ENCODE data around the gene DEPDC5.
"Not testable (repeated sequence)": the region's sequence is repeated elsewhere in the genome, so short reads cannot be mapped to it uniquely, and the experiment has no call there.

The DEPDC5 gene

GRCh38 chr22:31753634-31754501 lies at the start of gene DEPDC5:
DEPDC5 (plus strand) TSS chr22:31754019; CDS start chr22:31754922, 903 bp downstream.
- peak; percentile 87 for DNase-seq

- DNase-seq: no peak
Measured at GRCh38 chr22:31707519-31707918, 46.3 kb upstream of the DEPDC5 start.

GRCh38 chr22:31711226-31711625 lies 42.6 kb upstream of the DEPDC5 start:
- not testable (repeated sequence) for DNase-seq

DNA sequence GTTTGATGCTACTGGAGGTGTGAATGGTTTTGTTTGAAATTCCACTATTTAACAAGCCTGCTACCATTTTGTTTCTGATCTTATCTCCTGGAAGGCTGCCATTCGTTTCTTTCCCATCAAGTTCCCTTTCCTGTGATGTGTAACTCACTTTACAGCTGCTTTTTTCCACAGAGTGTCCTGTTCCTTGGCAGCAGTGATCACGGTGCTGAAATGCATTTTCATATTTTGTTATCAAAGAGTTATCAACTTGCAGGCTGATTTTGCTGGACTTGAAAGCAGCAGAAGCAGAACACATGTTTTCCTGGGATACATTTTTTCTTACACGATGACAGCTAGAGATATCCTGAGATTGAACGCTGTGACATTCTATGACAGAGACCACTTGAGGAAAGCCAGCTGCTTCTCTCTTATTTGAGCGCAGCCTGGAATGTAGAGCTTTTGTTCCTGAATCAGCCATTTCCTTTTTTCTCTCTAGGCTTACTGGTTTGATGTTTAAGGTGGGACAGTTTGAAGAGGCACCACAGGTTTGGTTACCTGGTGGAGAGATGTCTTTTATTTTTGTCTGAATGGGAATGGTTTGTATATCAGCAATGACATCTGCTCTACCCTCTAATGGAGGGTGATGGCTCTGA lies 38.6 kb upstream of the DEPDC5 start:
- DNase-seq: no peak

DNA sequence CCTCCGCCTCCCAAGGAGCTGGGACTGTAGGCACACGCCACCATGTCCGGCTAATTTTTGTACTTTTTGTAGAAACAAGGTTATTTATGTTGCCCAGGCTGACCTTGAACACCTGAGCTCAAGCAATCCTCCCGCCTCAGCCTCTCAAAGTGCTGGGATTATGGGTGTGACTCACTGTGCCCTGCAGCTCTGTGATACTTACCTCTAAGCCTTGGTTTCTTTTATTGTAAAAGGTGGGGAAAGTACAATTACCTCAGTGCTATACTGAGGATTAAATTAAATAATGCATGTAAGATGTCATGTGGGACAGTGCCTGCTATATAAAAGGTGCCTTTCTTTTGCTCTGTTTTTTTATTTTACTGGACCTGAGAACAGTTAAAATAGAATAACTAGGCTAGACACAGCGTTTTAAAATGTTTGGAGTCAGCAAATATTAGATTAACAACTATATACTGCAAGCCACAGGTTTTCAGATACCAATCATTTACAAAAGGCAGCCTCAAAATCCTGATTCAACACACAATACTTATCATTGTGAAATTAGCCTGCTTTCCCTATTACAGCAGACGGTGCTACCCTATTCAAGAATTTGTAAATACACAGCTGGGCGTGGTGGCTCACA lies 33.9 kb upstream of the DEPDC5 start:
- no peak for DNase-seq

GRCh38 chr22:31723723-31724122 lies 30.1 kb upstream of the DEPDC5 start:
- DNase-seq: no peak

DNA sequence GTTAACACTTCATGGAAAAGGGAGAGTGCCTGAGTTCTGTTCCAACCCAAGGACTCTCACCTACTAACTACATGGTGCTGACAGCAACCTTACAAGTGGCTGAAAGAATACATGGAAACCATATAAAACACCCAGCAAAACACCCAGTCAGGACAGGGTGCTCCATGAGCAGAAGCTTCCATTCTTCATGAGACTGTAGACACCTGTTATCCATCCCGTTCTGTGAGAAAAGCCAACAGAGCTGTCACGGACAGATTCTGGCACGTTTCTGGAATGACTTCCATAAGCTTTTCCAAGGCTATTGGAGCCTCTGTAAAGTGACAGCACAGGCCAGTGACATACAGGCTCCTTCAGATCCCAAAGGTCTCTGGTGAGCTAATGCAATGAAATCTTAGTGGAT lies 27.1 kb upstream of the DEPDC5 start:
- no peak for DNase-seq

DNA sequence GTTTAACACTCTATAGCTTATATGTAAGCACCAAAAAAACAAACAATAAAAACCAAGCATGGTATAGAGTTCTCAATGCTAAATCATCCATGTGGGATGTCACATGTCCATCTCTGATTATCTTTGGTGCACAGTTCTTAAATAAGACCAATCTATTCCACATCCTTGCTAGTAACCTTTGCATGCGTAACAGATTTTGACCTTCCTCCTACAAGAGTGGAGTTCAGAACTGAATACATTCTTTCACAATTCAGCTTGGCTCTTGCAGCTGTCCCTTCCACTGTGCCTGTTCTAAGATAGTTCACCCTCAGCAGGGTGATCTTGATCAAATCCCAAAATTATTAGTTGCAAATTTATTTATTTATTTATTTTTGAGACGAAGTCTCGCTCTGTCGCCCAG lies 25.0 kb upstream of the DEPDC5 start:
- DNase-seq: no peak

GRCh38 chr22:31730344-31730711 lies 23.5 kb upstream of the DEPDC5 start:
- no peak for DNase-seq

- DNase-seq: no peak
Measured at GRCh38 chr22:31732089-31732829, 21.6 kb upstream of the DEPDC5 start.

DNA sequence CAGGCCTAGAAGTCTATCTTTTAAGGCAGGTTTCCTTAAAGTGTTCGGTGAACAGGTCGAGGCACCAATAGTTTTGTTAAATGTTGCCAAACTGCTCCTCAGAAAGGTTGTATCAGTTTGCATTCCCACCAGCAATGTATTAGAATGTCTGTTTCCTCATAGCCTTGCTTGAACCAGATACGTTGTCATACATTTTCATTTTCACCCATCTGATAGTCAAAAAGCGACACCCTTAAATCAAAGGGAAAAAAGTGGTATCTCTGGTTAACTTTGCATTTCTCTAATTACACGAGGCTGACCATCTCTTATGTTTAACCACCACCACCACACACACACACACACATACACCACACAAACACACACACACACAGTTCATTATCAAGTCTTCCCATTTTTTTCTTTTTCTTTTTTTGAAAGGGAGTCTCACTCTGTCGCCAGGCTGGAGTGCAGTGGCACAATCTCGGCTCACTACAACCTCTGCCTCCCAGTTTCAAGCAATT lies 20.2 kb upstream of the DEPDC5 start:
- DNase-seq: no peak

DNA sequence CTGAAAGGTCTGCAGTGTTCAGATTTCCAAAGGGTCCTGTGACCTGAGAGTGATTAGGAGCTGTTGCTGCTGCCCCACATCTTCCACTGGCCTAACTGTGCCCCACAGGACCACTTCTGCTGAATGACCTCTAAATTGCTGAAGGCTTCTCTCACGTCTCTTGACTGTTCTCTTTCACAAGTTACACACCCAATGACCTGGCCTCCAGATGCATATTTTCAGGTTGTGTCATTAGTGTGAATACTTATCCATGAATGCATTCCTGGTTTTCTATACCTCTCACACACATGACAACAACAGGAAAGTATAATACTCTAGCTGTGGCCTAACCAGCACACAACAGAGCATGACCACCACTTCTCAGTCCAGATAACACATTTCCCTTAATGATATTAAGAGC lies 19.3 kb upstream of the DEPDC5 start:
- DNase-seq: no peak

DNA sequence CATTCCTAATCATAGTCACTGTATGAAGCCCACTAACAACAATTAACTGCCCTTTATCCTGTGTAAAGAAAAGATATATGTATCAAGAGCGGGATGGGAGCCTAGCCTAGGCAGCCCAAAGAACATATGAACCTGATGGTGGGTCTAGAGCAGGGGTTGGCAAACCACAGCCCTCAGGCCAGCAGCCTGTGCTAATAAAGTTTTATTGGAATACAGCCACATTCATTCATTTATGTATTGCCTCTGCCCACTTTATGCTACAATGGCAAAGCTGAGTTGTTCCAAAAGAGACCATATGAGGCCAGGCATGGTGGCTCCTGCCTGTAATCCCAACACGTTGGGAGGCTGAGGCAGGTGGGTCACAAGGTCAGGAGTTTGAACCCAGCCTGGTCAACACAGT lies 17.4 kb upstream of the DEPDC5 start:
- DNase-seq: no peak

DNA sequence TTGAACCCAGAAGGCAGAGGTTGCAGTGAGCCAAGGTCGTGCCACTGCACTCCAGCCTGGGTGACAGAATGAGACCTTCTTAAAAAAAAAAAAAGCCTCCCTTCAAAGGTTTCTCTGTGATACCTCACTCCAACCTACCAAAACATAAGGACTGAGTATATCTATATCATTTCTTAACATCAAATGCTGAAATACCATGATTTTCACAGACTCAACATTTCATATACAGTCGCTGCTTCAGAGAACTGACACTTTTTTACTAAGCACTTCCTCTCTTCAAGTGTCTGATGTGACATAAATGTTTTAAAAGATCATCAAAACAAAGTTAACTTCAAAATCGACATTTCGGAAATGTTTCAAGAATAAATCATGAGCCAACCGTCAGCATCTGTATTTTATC lies 15.9 kb upstream of the DEPDC5 start:
- DNase-seq: no peak

DNA sequence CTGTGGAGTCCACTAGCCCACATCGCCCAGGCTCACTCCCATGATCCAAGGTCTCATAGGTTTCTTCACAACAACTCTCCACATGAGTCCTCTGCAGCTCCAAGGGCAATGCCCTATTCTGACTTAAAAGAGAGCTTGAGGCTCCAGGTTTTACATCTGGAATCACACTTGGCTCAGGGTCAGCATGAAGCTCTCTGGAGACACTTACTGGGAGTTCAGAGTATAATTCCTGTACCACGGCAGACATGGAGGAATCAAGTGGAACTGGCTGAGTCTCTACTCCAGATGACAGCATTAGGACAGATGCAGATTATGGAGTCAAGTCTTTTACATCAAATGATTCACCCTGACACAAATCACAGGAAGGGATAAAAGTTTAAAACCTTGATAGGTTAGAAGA lies 15.3 kb upstream of the DEPDC5 start:
- DNase-seq: no peak

DNA sequence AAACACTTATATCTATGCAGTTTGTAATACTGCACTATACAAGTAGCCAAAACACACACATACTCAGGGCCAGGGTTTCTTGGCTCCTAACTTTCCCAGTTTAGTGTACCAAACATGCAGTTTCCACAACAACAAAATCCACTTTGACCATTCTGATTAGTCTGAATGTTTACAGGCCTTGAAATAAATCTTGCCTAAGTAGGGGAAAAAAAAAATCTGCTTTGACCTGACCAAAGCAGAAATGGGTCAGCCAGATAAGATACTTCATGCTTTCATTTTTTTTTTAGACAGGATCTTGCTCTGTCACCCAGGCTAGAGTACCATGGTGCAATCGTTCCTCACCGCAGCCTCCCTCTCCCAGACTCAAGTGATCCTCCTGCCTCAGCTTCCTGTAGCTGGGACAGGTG lies 14.0 kb upstream of the DEPDC5 start:
- DNase-seq: no peak

GRCh38 chr22:31740314-31740713 lies 13.5 kb upstream of the DEPDC5 start:
- DNase-seq: not testable (repeated sequence)

DNA sequence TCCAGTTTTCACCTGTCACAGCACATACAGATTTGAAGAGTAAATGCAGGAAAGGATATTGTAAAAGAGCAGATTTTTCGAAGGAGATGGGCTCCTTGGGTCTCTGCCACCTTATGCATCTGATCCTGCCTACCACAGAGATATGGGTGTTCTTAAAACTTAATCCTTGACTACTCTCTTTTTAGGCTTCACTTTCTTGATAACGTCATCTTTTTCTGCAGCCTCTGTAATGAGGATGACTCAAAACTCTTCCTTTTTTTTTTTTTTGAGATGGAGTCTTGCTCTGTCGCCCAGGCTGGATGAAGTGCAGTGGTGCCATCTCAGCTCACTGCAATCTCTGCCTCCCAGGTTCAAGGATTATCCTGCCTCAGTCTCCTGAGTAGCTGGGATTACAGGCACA lies 11.7 kb upstream of the DEPDC5 start:
- DNase-seq: no peak

- DNase-seq: no peak
Measured at GRCh38 chr22:31742682-31743081, 11.1 kb upstream of the DEPDC5 start.

GRCh38 chr22:31743871-31744270 lies 9.9 kb upstream of the DEPDC5 start:
- DNase-seq: no peak

DNA sequence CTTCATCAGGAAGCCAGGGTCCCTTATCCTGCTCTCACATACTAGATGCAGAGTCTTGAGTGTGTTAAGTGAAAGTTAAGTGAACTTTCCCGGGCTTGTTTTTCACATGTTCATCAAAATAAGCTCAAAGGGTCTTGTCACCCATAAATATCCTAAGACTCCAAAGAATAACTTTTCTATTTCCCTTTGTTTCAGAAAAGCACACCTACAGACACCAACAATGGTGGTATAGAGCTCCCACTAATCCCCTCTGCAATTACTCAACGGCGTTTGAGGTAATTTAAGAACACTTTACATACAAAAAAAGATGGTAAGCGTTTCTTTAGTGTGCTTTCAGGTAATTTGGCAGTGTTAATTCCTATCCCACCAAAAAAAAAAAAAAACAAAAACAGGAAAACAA lies 6.4 kb upstream of the DEPDC5 start:
- DNase-seq: no peak

DNA sequence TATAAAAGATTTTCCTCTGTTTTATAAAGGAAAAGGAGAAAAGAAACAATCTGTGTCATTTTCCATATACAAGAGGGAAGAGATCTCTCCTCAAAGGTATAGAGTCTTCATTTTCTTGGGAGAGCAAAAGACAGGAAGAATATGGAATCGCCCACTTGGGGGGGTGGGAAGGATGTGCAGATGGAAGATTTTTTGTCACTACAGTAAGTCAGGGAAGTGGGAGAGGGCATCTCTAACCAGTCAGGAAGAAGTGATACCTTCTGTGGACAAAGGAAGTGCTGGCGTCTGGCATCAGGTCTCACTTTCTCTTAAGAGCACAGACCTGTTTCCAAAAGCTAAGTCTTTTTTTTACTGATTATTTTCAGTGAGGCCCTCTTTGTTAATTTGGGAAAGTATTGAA lies 5.3 kb upstream of the DEPDC5 start:
- no peak for DNase-seq
